ENCODE measurements around the gene GALE. TPM values are rescaled to one million over a fixed set of nuclear protein-coding genes. Genes with fewer than 3 reads are reported as not detected.
A peak's percentile ranks its signal among the peaks of the same experiment; 100 is the strongest.

GALE gene
- total and polyA plus RNA-seq, 2 donors (not counting 3 experiments of a cell fraction or from before 2014, with no cell fraction given), result 42.9 to 64.7 TPM

DNA sequence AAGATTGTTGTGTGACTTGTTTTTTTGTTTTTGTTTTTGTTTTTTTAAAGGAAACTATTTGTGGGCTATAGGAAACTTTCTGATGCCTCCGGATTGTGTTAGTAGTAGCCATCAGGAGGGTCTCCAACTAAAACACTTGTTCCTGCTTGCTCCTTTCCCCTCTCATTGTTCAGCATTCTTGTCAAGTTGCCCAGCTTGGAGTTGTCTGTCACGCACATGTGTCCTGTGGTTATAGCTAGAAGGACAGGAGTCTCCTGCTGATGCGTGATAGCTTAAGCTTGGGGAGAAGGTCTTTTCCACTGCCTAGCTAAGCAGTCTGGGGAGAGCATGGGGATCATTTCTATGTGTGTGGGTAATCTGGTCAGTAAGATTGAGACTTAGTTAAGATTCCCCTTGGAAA, 12.9 kb downstream of the GALE start:
- TSS peak; percentile 17 for BruUV-seq (replicated peaks)
- Histone ChIP-seq H3K27me3 (ENCODE audit: control insufficient read depth in 2 of 2, insufficient read depth in 2 of 2, low read length in 2 of 2) (no peaks in the 10 kb centered on the region), H3K4me2 (ENCODE audit: insufficient read depth, low read length) (no peak overlapping the region), H3K9me3 (replicated peaks; ENCODE audit: control insufficient read depth, insufficient read depth, low read length) (no peaks in the 10 kb centered on the region), H2AFZ (ENCODE audit: low read depth, low read length) (no peak overlapping the region), H3K9me1 (replicated peaks; ENCODE audit: control insufficient read depth, extremely low read depth, insufficient read depth, low read length) (no peaks in the 10 kb centered on the region), H3K9ac (replicated peaks; ENCODE audit: extremely low read depth, insufficient read depth, low read length) (no peak overlapping the region), H3K4me3 (replicated peaks in 1 of 3; ENCODE audit: insufficient read depth in 1 of 3, low read depth in 1 of 3, low read length in 3 of 3) (no peak overlapping the region), H3K27ac (ENCODE audit: insufficient read depth, low read depth, low read length) (no peak overlapping the region), H3K36me3 (ENCODE audit: control insufficient read depth in 2 of 2, extremely low read depth in 1 of 2, insufficient read depth in 2 of 2, low read length in 2 of 2) (peaks cover 12% of the 10 kb centered on the region in 2 experiments), H3K79me2 (ENCODE audit: control insufficient read depth, insufficient read depth, low read length) (peaks cover 24% of the 10 kb centered on the region), H3K4me1 (ENCODE audit: control insufficient read depth, extremely low read depth, insufficient read depth, low read length) (peaks cover 22% of the 10 kb centered on the region), H4K20me1 (replicated peaks; ENCODE audit: control insufficient read depth, extremely low read depth, insufficient read depth, low read length) (no peaks in the 10 kb centered on the region)
- no peak for FAIRE-seq
- ChIA-PET CTCF (interaction anchor here (1.3 kb wide), 1 partner anchor 16 kb away, joined by 4 read pairs; no protein-coding TSS in a partner anchor), POLR2A (no interaction called here)
- DNase-seq (ENCODE audit: low read depth, low spot score), result no peak
- dilution Hi-C loops (cut with MboI; ENCODE audit: extremely low pct_ligation_motif_present, low sequenced_read_pairs), result no loop called here
- intact Hi-C loops (cut with micrococcal nuclease), result no loop called here
- TF ChIP-seq, protein P1, sequence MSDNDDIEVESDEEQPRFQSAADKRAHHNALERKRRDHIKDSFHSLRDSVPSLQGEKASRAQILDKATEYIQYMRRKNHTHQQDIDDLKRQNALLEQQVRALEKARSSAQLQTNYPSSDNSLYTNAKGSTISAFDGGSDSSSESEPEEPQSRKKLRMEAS (IDR thresholded peaks at IDR 0.05; ENCODE audit: insufficient read depth, insufficient read length), result no peak
- TF ChIP-seq FOS (IDR thresholded peaks at IDR 0.05; ENCODE audit: borderline replicate concordance, insufficient read depth, low read length) (no peak), POLR2A (IDR thresholded peaks at IDR 0.05; ENCODE audit: low read depth, low read length) (no peak), JUN (IDR thresholded peaks at IDR 0.05; ENCODE audit: borderline replicate concordance, insufficient read depth, insufficient read length, low read depth) (no peak), GATA2 (IDR thresholded peaks at IDR 0.05; ENCODE audit: insufficient read depth, insufficient read length, low read depth, low read length) (no peak), EZH2 (IDR thresholded peaks at IDR 0.05; ENCODE audit: borderline replicate concordance, low read depth, low read length, severe bottlenecking) (no peak), POLR2AphosphoS5 (IDR thresholded peaks at IDR 0.05; ENCODE audit: insufficient read depth, low read depth, low read length) (no peak), MYC (IDR thresholded peaks at IDR 0.05; ENCODE audit: low read depth, low read length) (no peak)
- TF ChIP-seq, protein P2, sequence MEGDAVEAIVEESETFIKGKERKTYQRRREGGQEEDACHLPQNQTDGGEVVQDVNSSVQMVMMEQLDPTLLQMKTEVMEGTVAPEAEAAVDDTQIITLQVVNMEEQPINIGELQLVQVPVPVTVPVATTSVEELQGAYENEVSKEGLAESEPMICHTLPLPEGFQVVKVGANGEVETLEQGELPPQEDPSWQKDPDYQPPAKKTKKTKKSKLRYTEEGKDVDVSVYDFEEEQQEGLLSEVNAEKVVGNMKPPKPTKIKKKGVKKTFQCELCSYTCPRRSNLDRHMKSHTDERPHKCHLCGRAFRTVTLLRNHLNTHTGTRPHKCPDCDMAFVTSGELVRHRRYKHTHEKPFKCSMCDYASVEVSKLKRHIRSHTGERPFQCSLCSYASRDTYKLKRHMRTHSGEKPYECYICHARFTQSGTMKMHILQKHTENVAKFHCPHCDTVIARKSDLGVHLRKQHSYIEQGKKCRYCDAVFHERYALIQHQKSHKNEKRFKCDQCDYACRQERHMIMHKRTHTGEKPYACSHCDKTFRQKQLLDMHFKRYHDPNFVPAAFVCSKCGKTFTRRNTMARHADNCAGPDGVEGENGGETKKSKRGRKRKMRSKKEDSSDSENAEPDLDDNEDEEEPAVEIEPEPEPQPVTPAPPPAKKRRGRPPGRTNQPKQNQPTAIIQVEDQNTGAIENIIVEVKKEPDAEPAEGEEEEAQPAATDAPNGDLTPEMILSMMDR (IDR thresholded peaks at IDR 0.05; ENCODE audit: extremely low read depth in 1 of 2, insufficient read depth in 1 of 2, low read depth in 1 of 2, low read length in 2 of 2), result no peak

Measured in endothelial cell of umbilical vein (primary cell).